CD14-positive monocyte (primary cell): ENCODE results near the gene CYSTM1. TPM values are rescaled to one million over a fixed set of nuclear protein-coding genes. Genes with fewer than 3 reads are reported as not detected.
A peak's percentile ranks its signal among the peaks of the same experiment; 100 is the strongest.

Experiments
- DNase-seq, 3 donors: peaks; one replicate each; pipeline ENCODE4 v3.0.0-alpha.2; 2011 to 2022
- H2AFZ ChIP-seq: 2 replicates; pipeline ENCODE4 v1.6.0; 2012; ENCODE audit warnings: mild to moderate bottlenecking, low read depth, low read length, inconsistent platforms; ENCODE audit not compliant: insufficient read depth, poor library complexity, severe bottlenecking
- H3K27ac ChIP-seq, 2 donors: 1 replicate in 1 of 2; 2 replicates in 1 of 2; pipeline ENCODE4 v1.5.1; 2012 to 2013; ENCODE audit warnings: low read length in 2 of 2, control low read depth in 1 of 2, inconsistent platforms in 1 of 2, low read depth in 1 of 2, mild to moderate bottlenecking in 1 of 2
- H3K27me3 ChIP-seq, 2 donors: one replicate each; pipeline versions ENCODE4 v1.6.0 to v1.6.1; 2011 to 2013; ENCODE audit warnings: low read length in 2 of 2; ENCODE audit not compliant: control insufficient read depth in 2 of 2, insufficient read depth in 2 of 2
- H3K36me3 ChIP-seq, 2 donors: replicated peaks in 1 of 2; 1 replicate in 1 of 2; 2 replicates in 1 of 2; pipeline versions ENCODE4 v1.5.1 to v1.6.1; 2012 to 2013; ENCODE audit warnings: low read length in 2 of 2, control low read depth in 1 of 2, inconsistent platforms in 1 of 2, mild to moderate bottlenecking in 1 of 2; ENCODE audit not compliant: insufficient read depth in 2 of 2, control insufficient read depth in 1 of 2
- H3K4me1 ChIP-seq, 2 donors: 1 replicate in 1 of 2; 2 replicates in 1 of 2; pipeline versions ENCODE4 v1.5.1 to v1.6.1; 2012 to 2013; ENCODE audit warnings: low read length in 2 of 2, control low read depth in 1 of 2, inconsistent platforms in 1 of 2, mild to moderate bottlenecking in 1 of 2, moderate library complexity in 1 of 2; ENCODE audit not compliant: insufficient read depth in 2 of 2, control insufficient read depth in 1 of 2
- H3K4me2 ChIP-seq: replicated peaks from 2 replicates; pipeline ENCODE3; 2012; ENCODE audit warnings: low read length, moderate library complexity, mild to moderate bottlenecking; ENCODE audit not compliant: poor library complexity, severe bottlenecking; ENCODE audit errors: extremely low read depth
- H3K4me3 ChIP-seq, 3 experiments: fragments of 200-600 bp in 1 of 3; sonication (generic) in 1 of 3; replicated peaks in 1 of 3; 1 replicate in 2 of 3; 2 replicates in 1 of 3; pipeline ENCODE4 v1.5.1; 2011 to 2013; ENCODE audit warnings: low read length in 3 of 3, mild to moderate bottlenecking in 3 of 3, control low read depth in 2 of 3, low read depth in 2 of 3, inconsistent platforms in 1 of 3, moderate library complexity in 1 of 3
- H3K79me2 ChIP-seq: 2 replicates; pipeline ENCODE4 v1.6.0; 2012; ENCODE audit warnings: mild to moderate bottlenecking, control low read depth, inconsistent platforms, low read length, moderate library complexity; ENCODE audit not compliant: insufficient read depth
- H3K9ac ChIP-seq: 2 replicates; pipeline ENCODE4 v1.6.0; 2017; ENCODE audit warnings: low read length, mild to moderate bottlenecking; ENCODE audit not compliant: insufficient read depth, poor library complexity, severe bottlenecking
- H3K9me3 ChIP-seq, 2 donors: replicated peaks in 1 of 2; 1 replicate in 1 of 2; 2 replicates in 1 of 2; pipeline versions ENCODE4 v1.5.1 to v1.6.1; 2012 to 2013; ENCODE audit warnings: low read length in 2 of 2, control low read depth in 1 of 2; ENCODE audit not compliant: control insufficient read depth in 1 of 2, insufficient read depth in 1 of 2
- H4K20me1 ChIP-seq: 2 replicates; pipeline ENCODE4 v1.6.0; 2012; ENCODE audit warnings: mild to moderate bottlenecking, low read length, control low read depth, moderate library complexity; ENCODE audit not compliant: insufficient read depth
- H3K27ac Mint-ChIP-seq, 7 donors: one replicate each; pipeline ENCODE4 v1.8.0; 2020; ENCODE audit warnings: mild to moderate bottlenecking in 7 of 7, mixed read lengths in 7 of 7, moderate library complexity in 6 of 7, inconsistent platforms in 2 of 7
- H3K27me3 Mint-ChIP-seq, 3 donors: one replicate each; pipeline ENCODE4 v1.8.0; 2021 to 2022; ENCODE audit warnings: low read depth in 3 of 3, mild to moderate bottlenecking in 3 of 3, mixed read lengths in 3 of 3, moderate library complexity in 3 of 3, inconsistent platforms in 1 of 3
- H3K36me3 Mint-ChIP-seq, 2 donors: one replicate each; pipeline ENCODE4 v1.8.0; 2020; ENCODE audit warnings: mixed read lengths in 2 of 2, inconsistent platforms in 1 of 2, mild to moderate bottlenecking in 1 of 2
- H3K4me1 Mint-ChIP-seq: one replicate; pipeline ENCODE4 v1.8.0; 2020; ENCODE audit warnings: mild to moderate bottlenecking, mixed read lengths
- H3K4me3 Mint-ChIP-seq, 2 donors: one replicate each; pipeline ENCODE4 v1.8.0; 2020; ENCODE audit warnings: mild to moderate bottlenecking in 2 of 2, mixed read lengths in 2 of 2, moderate library complexity in 1 of 2
- H3K9me3 Mint-ChIP-seq, 7 donors: one replicate each; pipeline ENCODE4 v1.8.0; 2020 to 2022; ENCODE audit warnings: mixed read lengths in 7 of 7, mild to moderate bottlenecking in 6 of 7, moderate library complexity in 6 of 7, inconsistent platforms in 2 of 7
- WGBS: methylation state at CpG from one replicate; pipeline ENCODE4 v1.1.5; 2013; ENCODE audit warnings: missing lambda C conversion rate; ENCODE audit not compliant: insufficient coverage; 5-methylcytosine and 5-hydroxymethylcytosine counted together
- intact Hi-C, 2 donors: fragments of 100-400 bp; cut with micrococcal nuclease; formaldehyde crosslinking; loops; one replicate each; pipeline versions ENCODE4 v1.15.0 to v1.15.1; 2023
- polyA plus RNA-seq, 3 donors: library from polyadenylated mRNA; depleted of rRNA in 1 of 3; unstranded in 2 of 3; stranded (reverse) in 1 of 3; fragments of 300-500 nt in 2 of 3; fragments of >200 nt in 1 of 3; fragmentation: Illumina TruSeq in 2 of 3; gene quantifications; 1 replicate in 2 of 3; 2 replicates in 1 of 3; pipeline ENCODE4 v1.2.3, GENCODE V29; 2012 to 2021
- TF ChIP-seq, protein P1 (sequence below): fragments of 200-600 bp; IDR thresholded peaks from one replicate; pipeline ENCODE4 v1.8.0; 2022; ENCODE audit warnings: antibody characterized with exemption, mild to moderate bottlenecking

Gene CYSTM1
- polyA plus RNA-seq, 3 donors: 14.0 to 40.0 (median 36.7) TPM

GRCh38 chr5:140245341-140245740, 70.4 kb downstream of the CYSTM1 start:
- intact Hi-C loops: loop anchor here (2.0 to 5.0 kb wide), 2 partner anchors 17 to 37 kb away; no protein-coding TSS in a partner anchor
- Histone ChIP-seq H3K36me3 (peaks cover 0 to 12% of the 10 kb centered on the region in 2 donors), H3K27ac (peak overlapping the region in 1 of 2 donors; percentile 63), H3K9ac (no peak overlapping the region), H3K4me3 (peak overlapping the region in 1 of 3 experiments; percentile 48), H3K4me2 (no peak overlapping the region), H3K4me1 (peaks cover 23 to 25% of the 10 kb centered on the region in 2 donors), H3K9me3 (no peaks in the 10 kb centered on the region), H2AFZ (no peak overlapping the region), H3K79me2 (peaks cover 37% of the 10 kb centered on the region), H4K20me1 (no peaks in the 10 kb centered on the region), H3K27me3 (no peaks in the 10 kb centered on the region)
- no CpG with 5 or more reads among the region's 5 CpGs for WGBS
- Mint-ChIP-seq H3K27ac (peak overlapping the region; percentile 73 to 96 (median 89)), H3K36me3 (peaks cover 41 to 63% of the 10 kb centered on the region in 2 donors), H3K9me3 (no peaks in the 10 kb centered on the region), H3K4me3 (peak overlapping the region; percentile 41 to 46), H3K4me1 (peaks cover 33% of the 10 kb centered on the region), H3K27me3 (peaks cover 0 to 2% (median 2%) of the 10 kb centered on the region in 3 donors)
- TF ChIP-seq, protein P1, sequence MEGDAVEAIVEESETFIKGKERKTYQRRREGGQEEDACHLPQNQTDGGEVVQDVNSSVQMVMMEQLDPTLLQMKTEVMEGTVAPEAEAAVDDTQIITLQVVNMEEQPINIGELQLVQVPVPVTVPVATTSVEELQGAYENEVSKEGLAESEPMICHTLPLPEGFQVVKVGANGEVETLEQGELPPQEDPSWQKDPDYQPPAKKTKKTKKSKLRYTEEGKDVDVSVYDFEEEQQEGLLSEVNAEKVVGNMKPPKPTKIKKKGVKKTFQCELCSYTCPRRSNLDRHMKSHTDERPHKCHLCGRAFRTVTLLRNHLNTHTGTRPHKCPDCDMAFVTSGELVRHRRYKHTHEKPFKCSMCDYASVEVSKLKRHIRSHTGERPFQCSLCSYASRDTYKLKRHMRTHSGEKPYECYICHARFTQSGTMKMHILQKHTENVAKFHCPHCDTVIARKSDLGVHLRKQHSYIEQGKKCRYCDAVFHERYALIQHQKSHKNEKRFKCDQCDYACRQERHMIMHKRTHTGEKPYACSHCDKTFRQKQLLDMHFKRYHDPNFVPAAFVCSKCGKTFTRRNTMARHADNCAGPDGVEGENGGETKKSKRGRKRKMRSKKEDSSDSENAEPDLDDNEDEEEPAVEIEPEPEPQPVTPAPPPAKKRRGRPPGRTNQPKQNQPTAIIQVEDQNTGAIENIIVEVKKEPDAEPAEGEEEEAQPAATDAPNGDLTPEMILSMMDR: no peak
- DNase-seq: peak; percentile 74 to 79 (median 79)

- TF ChIP-seq, protein P1: no peak
- H3K27me3 ChIP-seq: no peaks in the 10 kb centered on the region
- Mint-ChIP-seq H3K27me3 (peaks cover 0 to 4% (median 2%) of the 10 kb centered on the region in 3 donors), H3K4me1 (peaks cover 39% of the 10 kb centered on the region), H3K36me3 (peaks cover 44 to 67% of the 10 kb centered on the region in 2 donors), H3K27ac (peak overlapping the region in 6 of 7 donors; percentile 47 to 90 (median 88)), H3K9me3 (no peaks in the 10 kb centered on the region), H3K4me3 (peak overlapping the region in 1 of 2 donors; percentile 17)
- H2AFZ ChIP-seq: no peak overlapping the region
- peak overlapping the region in 1 of 2 donors; percentile 63 for H3K27ac ChIP-seq
- no peak overlapping the region for H3K4me2 ChIP-seq
- no peaks in the 10 kb centered on the region for H4K20me1 ChIP-seq
- H3K4me3 ChIP-seq: no peak overlapping the region
- H3K9ac ChIP-seq: no peak overlapping the region
- intact Hi-C loops: loop anchor here (2.0 to 5.0 kb wide), 2 partner anchors 17 to 36 kb away; no protein-coding TSS in a partner anchor
- no peaks in the 10 kb centered on the region for H3K9me3 ChIP-seq
- 96% methylated on average over 4 of the region's 7 CpGs for WGBS
- DNase-seq: no peak
- peaks cover 28 to 31% of the 10 kb centered on the region in 2 donors for H3K4me1 ChIP-seq
- peaks cover 0 to 12% of the 10 kb centered on the region in 2 donors for H3K36me3 ChIP-seq
- H3K79me2 ChIP-seq: peaks cover 39% of the 10 kb centered on the region
Measured at GRCh38 chr5:140245926-140246325, 70.9 kb downstream of the CYSTM1 start.
